Measurements from ENCODE around the gene ANGPTL2.

DNA sequence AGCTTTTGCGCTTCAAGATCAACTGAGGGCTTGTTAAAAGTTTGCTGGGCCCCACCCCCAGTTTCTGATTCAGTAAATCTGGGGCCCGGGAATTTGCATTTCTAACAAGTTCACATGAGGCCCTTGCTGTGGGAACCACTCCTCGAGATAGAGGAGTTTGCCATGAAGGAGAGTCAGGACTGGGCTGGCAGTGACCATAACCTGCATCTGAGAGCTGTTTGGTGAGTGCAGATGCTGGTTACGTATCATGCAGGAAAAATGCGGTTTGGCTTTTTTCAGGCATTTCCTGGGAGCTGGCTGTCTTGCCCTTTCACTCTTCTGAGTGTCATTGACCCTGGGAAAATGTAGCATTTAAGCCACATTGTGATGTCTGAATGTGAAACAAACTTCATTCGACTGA is 9.4 kb upstream of the ANGPTL2 start:
- TF ChIP-seq, protein P1, sequence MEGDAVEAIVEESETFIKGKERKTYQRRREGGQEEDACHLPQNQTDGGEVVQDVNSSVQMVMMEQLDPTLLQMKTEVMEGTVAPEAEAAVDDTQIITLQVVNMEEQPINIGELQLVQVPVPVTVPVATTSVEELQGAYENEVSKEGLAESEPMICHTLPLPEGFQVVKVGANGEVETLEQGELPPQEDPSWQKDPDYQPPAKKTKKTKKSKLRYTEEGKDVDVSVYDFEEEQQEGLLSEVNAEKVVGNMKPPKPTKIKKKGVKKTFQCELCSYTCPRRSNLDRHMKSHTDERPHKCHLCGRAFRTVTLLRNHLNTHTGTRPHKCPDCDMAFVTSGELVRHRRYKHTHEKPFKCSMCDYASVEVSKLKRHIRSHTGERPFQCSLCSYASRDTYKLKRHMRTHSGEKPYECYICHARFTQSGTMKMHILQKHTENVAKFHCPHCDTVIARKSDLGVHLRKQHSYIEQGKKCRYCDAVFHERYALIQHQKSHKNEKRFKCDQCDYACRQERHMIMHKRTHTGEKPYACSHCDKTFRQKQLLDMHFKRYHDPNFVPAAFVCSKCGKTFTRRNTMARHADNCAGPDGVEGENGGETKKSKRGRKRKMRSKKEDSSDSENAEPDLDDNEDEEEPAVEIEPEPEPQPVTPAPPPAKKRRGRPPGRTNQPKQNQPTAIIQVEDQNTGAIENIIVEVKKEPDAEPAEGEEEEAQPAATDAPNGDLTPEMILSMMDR (IDR thresholded peaks at IDR 0.05), result no peak
- TF ChIP-seq POLR2A (IDR thresholded peaks at IDR 0.05), result no peak

All from uterus (tissue), 2 donors.